H1 (cell line): ENCODE data around the gene SLC19A1. TPM values are rescaled to one million over a fixed set of nuclear protein-coding genes. Genes with fewer than 3 reads are reported as not detected.

ENCODE experiments used
- CTCF ChIA-PET: fragments of 300-600 bp; sonication (Branson Sonifier 250); formaldehyde crosslinking; loops from one replicate; lab custom pipeline; 2021; ENCODE audit not compliant: partially characterized antibody; lab: Charles Lee
- POLR2A ChIA-PET: fragments of 300-600 bp; sonication (Branson Sonifier 250); formaldehyde crosslinking; loops from one replicate; lab custom pipeline; 2021; ENCODE audit warnings: inconsistent platforms; ENCODE audit not compliant: partially characterized antibody; lab: Charles Lee
- DNase-seq, 2 experiments: peaks; one replicate each; pipeline versions ENCODE4 v3.0.0 to v3.0.0-alpha.2; 2010 to 2022; ENCODE audit warnings: low spot score in 2 of 2, low read depth in 1 of 2, mixed read lengths in 1 of 2
- FAIRE-seq: peaks from 2 replicates; lab custom pipeline; 2011; peaks lifted over from hg19 to GRCh38; lab: Jason Lieb, UNC
- H2AFZ ChIP-seq: 2 replicates; pipeline ENCODE4 v1.8.1; 2012; ENCODE audit warnings: low read length, inconsistent platforms
- H2AK5ac ChIP-seq: 2 replicates; pipeline ENCODE4 v1.6.1; 2013; ENCODE audit warnings: low read depth, low read length
- H2BK120ac ChIP-seq: replicated peaks from 2 replicates; pipeline ENCODE3; 2013; ENCODE audit warnings: low read depth, low read length, inconsistent platforms
- H2BK12ac ChIP-seq: 2 replicates; pipeline ENCODE4 v1.6.1; 2013; ENCODE audit warnings: low read depth, low read length
- H2BK15ac ChIP-seq: 2 replicates; pipeline ENCODE4 v1.6.1; 2013; ENCODE audit warnings: low read length
- H2BK20ac ChIP-seq: 2 replicates; pipeline ENCODE4 v1.6.1; 2013; ENCODE audit warnings: low read length
- H2BK5ac ChIP-seq: 2 replicates; pipeline ENCODE4 v1.6.1; 2013; ENCODE audit warnings: low read depth, low read length
- H3K14ac ChIP-seq: 2 replicates; pipeline ENCODE4 v1.6.1; 2013; ENCODE audit warnings: inconsistent platforms; ENCODE audit not compliant: insufficient read length
- H3K18ac ChIP-seq: 2 replicates; pipeline ENCODE4 v1.6.1; 2013; ENCODE audit warnings: low read length; ENCODE audit errors: extremely low read depth
- H3K23ac ChIP-seq: 2 replicates; pipeline ENCODE4 v1.6.1; 2013; ENCODE audit warnings: inconsistent platforms; ENCODE audit not compliant: insufficient read length
- H3K23me2 ChIP-seq: 2 replicates; pipeline ENCODE4 v1.6.1; 2013; ENCODE audit warnings: low read depth, low read length
- H3K27ac ChIP-seq: 2 replicates; pipeline ENCODE4 v1.6.1; 2011; ENCODE audit warnings: low read depth, low read length, inconsistent platforms
- H3K27me3 ChIP-seq, 4 experiments: replicated peaks in 1 of 4; 1 replicate in 1 of 4; 2 replicates in 3 of 4; pipeline versions ENCODE4 v1.6.1 to v1.8.1; 2011 to 2013; ENCODE audit warnings: low read length in 3 of 4, mild to moderate bottlenecking in 3 of 4, inconsistent platforms in 2 of 4, mixed read lengths in 2 of 4, moderate library complexity in 1 of 4; ENCODE audit not compliant: control insufficient read depth in 3 of 4, insufficient read depth in 3 of 4; ENCODE audit errors: extremely low read depth in 1 of 4
- H3K36me3 ChIP-seq, 4 experiments: 2 replicates each; pipeline versions ENCODE4 v1.6.1 to v1.8.1; 2011 to 2013; ENCODE audit warnings: mild to moderate bottlenecking in 4 of 4, low read length in 3 of 4, moderate library complexity in 2 of 4, control low read depth in 1 of 4, inconsistent platforms in 1 of 4; ENCODE audit not compliant: insufficient read depth in 4 of 4, control insufficient read depth in 2 of 4
- H3K4ac ChIP-seq: replicated peaks from 2 replicates; pipeline ENCODE3; 2013; ENCODE audit warnings: low read length, low read depth, mixed read lengths, inconsistent platforms; ENCODE audit not compliant: insufficient read length
- H3K4me1 ChIP-seq, 4 experiments: replicated peaks in 1 of 4; 1 replicate in 1 of 4; 2 replicates in 3 of 4; pipeline versions ENCODE4 v1.6.1 to v1.8.1; 2011 to 2013; ENCODE audit warnings: low read length in 3 of 4, inconsistent platforms in 2 of 4, mixed read lengths in 1 of 4; ENCODE audit not compliant: insufficient read depth in 4 of 4, control insufficient read depth in 3 of 4
- H3K4me2 ChIP-seq, 2 experiments: 2 replicates each; pipeline versions ENCODE4 v1.6.1 to v1.8.1; 2011 to 2013; ENCODE audit warnings: low read depth in 2 of 2, low read length in 2 of 2, control low read depth in 1 of 2, inconsistent platforms in 1 of 2, mild to moderate bottlenecking in 1 of 2; ENCODE audit not compliant: insufficient read depth in 1 of 2
- H3K4me3 ChIP-seq, 4 experiments: fragments of 200-600, 300-600 bp in 1 of 4; sonication (generic), shearing (Covaris generic), sonication (Bioruptor Twin) in 1 of 4; 2 replicates each; pipeline versions ENCODE4 v1.5.1 to v1.8.1; 2011 to 2016; ENCODE audit warnings: low read length in 4 of 4, low read depth in 3 of 4, control low read depth in 2 of 4, inconsistent platforms in 2 of 4, mild to moderate bottlenecking in 2 of 4, mixed read lengths in 1 of 4, moderate library complexity in 1 of 4; ENCODE audit not compliant: insufficient read depth in 2 of 4; ENCODE audit errors: extremely low read depth in 1 of 4
- H3K56ac ChIP-seq: replicated peaks from 2 replicates; pipeline ENCODE3; 2013; ENCODE audit warnings: low read depth, mild to moderate bottlenecking, mixed read lengths, low read length, inconsistent platforms; ENCODE audit not compliant: insufficient read length
- H3K79me1 ChIP-seq: 2 replicates; pipeline ENCODE4 v1.6.1; 2013; ENCODE audit warnings: low read depth, low read length, control low read depth
- H3K79me2 ChIP-seq, 2 experiments: 2 replicates each; pipeline versions ENCODE4 v1.6.1 to v1.8.1; 2012 to 2013; ENCODE audit warnings: low read length in 2 of 2, mild to moderate bottlenecking in 2 of 2, inconsistent platforms in 1 of 2; ENCODE audit not compliant: insufficient read depth in 2 of 2, control insufficient read depth in 1 of 2
- H3K9ac ChIP-seq, 4 experiments: replicated peaks in 1 of 4; 1 replicate in 1 of 4; 2 replicates in 3 of 4; pipeline versions ENCODE4 v1.6.1 to v1.8.1; 2011 to 2013; ENCODE audit warnings: low read depth in 3 of 4, low read length in 3 of 4, control low read depth in 2 of 4, mild to moderate bottlenecking in 2 of 4, moderate library complexity in 2 of 4, inconsistent platforms in 1 of 4; ENCODE audit errors: extremely low read depth in 1 of 4
- H3K9me3 ChIP-seq, 2 experiments: 2 replicates each; pipeline versions ENCODE4 v1.6.1 to v1.8.1; 2012 to 2013; ENCODE audit warnings: mild to moderate bottlenecking in 2 of 2, moderate library complexity in 2 of 2, control low read depth in 1 of 2, inconsistent platforms in 1 of 2, low read depth in 1 of 2, low read length in 1 of 2, mixed read lengths in 1 of 2; ENCODE audit not compliant: insufficient read depth in 2 of 2
- H4K20me1 ChIP-seq, 2 experiments: replicated peaks in 1 of 2; 2 replicates each; pipeline versions ENCODE3 to v1.8.1; 2011 to 2013; ENCODE audit warnings: inconsistent platforms in 2 of 2, low read length in 2 of 2, mild to moderate bottlenecking in 1 of 2; ENCODE audit not compliant: insufficient read depth in 2 of 2, control insufficient read depth in 1 of 2
- H4K5ac ChIP-seq: 2 replicates; pipeline ENCODE4 v1.6.1; 2013; ENCODE audit warnings: low read length, low read depth, mixed read lengths, inconsistent platforms; ENCODE audit not compliant: insufficient read length
- H4K8ac ChIP-seq: 2 replicates; pipeline ENCODE4 v1.8.0; 2013; ENCODE audit warnings: mild to moderate bottlenecking, moderate library complexity, low read length, inconsistent platforms; ENCODE audit not compliant: insufficient read depth; ENCODE audit errors: extremely low read depth
- H4K91ac ChIP-seq: replicated peaks from 2 replicates; pipeline ENCODE3; 2013; ENCODE audit warnings: low read length, mixed read lengths, inconsistent platforms; ENCODE audit not compliant: insufficient read length
- CBX8 ChIP-seq: fragments of 300-800, 300-1000 bp; sonication (generic); IDR thresholded peaks from 2 replicates; pipeline ENCODE4 v1.7.1; 2016; ENCODE audit warnings: low read depth, low read length, borderline replicate concordance
- POLR2AphosphoS5 ChIP-seq: IDR thresholded peaks from 2 replicates; pipeline ENCODE4 v1.6.1; 2011; ENCODE audit warnings: low read depth, low read length
- ZNF274 ChIP-seq: IDR thresholded peaks from 2 replicates; pipeline ENCODE4 v1.7.0; 2012; ENCODE audit warnings: low read length, borderline replicate concordance; ENCODE audit errors: extremely low read depth
- WGBS, 2 experiments: shearing (Covaris generic) in 1 of 2; methylation state at CpG; one replicate each; pipeline versions ENCODE4 v1.1.6 to v1.1.7; 2013 to 2015; ENCODE audit warnings: low lambda C conversion rate in 2 of 2, mixed read lengths in 2 of 2, inconsistent platforms in 1 of 2, low coverage in 1 of 2, missing lambda C conversion rate in 1 of 2; ENCODE audit not compliant: insufficient replicate concordance in 2 of 2, insufficient coverage in 1 of 2, insufficient read length in 1 of 2; ENCODE audit errors: extremely low coverage in 1 of 2, missing lambda C conversion rate in 1 of 2; 5-methylcytosine and 5-hydroxymethylcytosine counted together
- polyA plus RNA-seq, 7 experiments: library from polyadenylated mRNA; depleted of rRNA in 3 of 7; stranded (reverse) in 5 of 7; unstranded in 2 of 7; fragments of >200 nt in 5 of 7; fragments of 200-250 nt in 2 of 7; gene quantifications; 1 replicate in 5 of 7; 2 replicates in 1 of 7; 4 replicates in 1 of 7; pipeline versions ENCODE4 v1.2.1 to v1.2.3, GENCODE V29; 2011 to 2013; ENCODE audit warnings: missing spikeins in 2 of 7, mixed read lengths in 2 of 7
- total RNA-seq: library from RNA; stranded (reverse); fragmentation: NEBNext Ultra II Directional; extraction: Animal tissue kit (Norgen Biotek cat#: 25700); gene quantifications from 2 replicates; pipeline ENCODE4 v1.2.1, GENCODE V29; 2021

Gene SLC19A1
- total and polyA plus RNA-seq, 2 of the 8 experiments (the other 6 are each of a cell fraction or from before 2014, with no cell fraction given) = 31.6 to 43.8 TPM

- H3K14ac ChIP-seq = no peak overlapping the region
- peaks cover 0 to 45% (median 8%) of the 10 kb centered on the region in 4 experiments; a peak in 5 of 8 replicates for H3K36me3 ChIP-seq
- DNase-seq (no peak), FAIRE-seq (no peak)
- H3K4me3 ChIP-seq = no peak overlapping the region
- no peaks in the 10 kb centered on the region; a peak in 1 of 4 replicates for H3K9me3 ChIP-seq
- H2AFZ ChIP-seq = no peak overlapping the region
- no peaks in the 10 kb centered on the region for H3K79me2 ChIP-seq
- H3K79me1 ChIP-seq = no peaks in the 10 kb centered on the region
- H4K5ac ChIP-seq = no peak overlapping the region
- H4K91ac ChIP-seq = no peak overlapping the region
- no peak overlapping the region for H3K23ac ChIP-seq
- H2BK12ac ChIP-seq = no peak overlapping the region
- H3K4ac ChIP-seq = no peak overlapping the region
- H2AK5ac ChIP-seq = no peak overlapping the region
- no peak overlapping the region for H2BK120ac ChIP-seq
- H2BK20ac ChIP-seq = no peak overlapping the region
- no peak overlapping the region for H3K4me2 ChIP-seq
- peaks cover 6% of the 10 kb centered on the region; the same call in 1 of the 2 replicates for H3K23me2 ChIP-seq
- no peaks in the 10 kb centered on the region; a peak in 1 of 7 replicates for H3K4me1 ChIP-seq
- no peak overlapping the region for H3K9ac ChIP-seq
- 92% methylated on average over 33 of the region's 35 CpGs; no CpG with 5 or more reads in 1 of the 2 experiments for WGBS, 2 experiments
- ChIA-PET POLR2A (interaction anchor here (0.6 to 1.6 kb wide), 6 partner anchors 8 to 27 kb away, joined by 3 to 4 read pairs (median 4); no protein-coding TSS in a partner anchor), CTCF (interaction anchor here (0.8 kb wide), 1 partner anchor 34 kb away, joined by 3 read pairs; no protein-coding TSS in a partner anchor)
- no peak overlapping the region for H3K18ac ChIP-seq
- no peak overlapping the region for H2BK15ac ChIP-seq
- peaks cover 8 to 33% of the 10 kb centered on the region in 2 experiments for H4K20me1 ChIP-seq
- H3K56ac ChIP-seq = no peak overlapping the region
- no peak overlapping the region for H2BK5ac ChIP-seq
- TF ChIP-seq CBX8 = no peak
- no peak for TF ChIP-seq ZNF274
- peak; percentile 67; the same call in 1 of the 2 replicates for TF ChIP-seq POLR2AphosphoS5
- no peak overlapping the region; the same call in 1 of the 2 replicates for H4K8ac ChIP-seq
- H3K27ac ChIP-seq = no peak overlapping the region
- no peaks in the 10 kb centered on the region for H3K27me3 ChIP-seq
These were observed 30.4 kb downstream of the SLC19A1 start for GRCh38 chr21:45511661-45512431.
